NCI-H187 treated with DMSO at 0.1 percent for 48 hours (cell line): ENCODE results near the gene TENM4.

Source experiments
- DNase-seq: peaks from one replicate; lab custom pipeline; 2025; lab: John Stamatoyannopoulos, UW

TENM4 gene

DNA sequence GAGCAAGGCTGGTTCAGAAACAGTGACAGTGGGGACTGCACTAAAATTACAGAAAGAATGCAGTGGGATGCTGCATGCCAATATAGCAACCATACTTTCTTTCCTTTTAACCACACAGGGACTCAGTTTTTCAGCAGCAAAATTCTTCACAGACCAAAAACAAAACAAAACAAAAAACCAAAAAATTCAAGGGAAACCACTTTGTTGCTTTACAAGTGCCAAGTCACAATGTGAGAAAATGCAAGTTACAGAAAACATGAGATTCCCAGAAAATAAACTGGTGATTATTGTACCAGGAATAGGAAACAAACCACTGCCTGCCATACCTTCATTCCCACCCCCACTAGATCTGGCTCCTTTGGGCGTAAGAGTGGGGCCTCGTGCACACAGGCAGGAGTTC lies 52.6 kb downstream of the TENM4 start:
- DNase-seq: no peak

DNA sequence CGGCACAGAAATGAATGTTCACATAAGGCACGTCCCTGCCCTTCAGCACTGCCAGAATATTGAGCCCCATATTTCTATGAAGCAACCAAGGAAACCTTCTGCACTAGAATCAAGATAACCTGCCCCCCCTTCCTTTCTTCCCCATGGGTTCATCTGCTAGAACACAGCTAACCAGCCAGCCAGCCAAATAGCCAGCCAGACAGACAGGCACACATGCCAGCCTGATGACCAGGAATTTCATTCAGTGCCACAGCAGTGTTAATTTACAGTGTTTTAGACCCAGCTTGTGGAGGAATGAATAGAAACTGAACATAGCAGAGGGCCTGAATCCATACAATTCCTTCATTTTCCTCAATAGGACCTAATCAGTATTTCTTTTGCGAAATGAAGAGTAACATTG lies 57.0 kb downstream of the TENM4 start:
- no peak for DNase-seq

- no peak for DNase-seq
Observed at GRCh38 chr11:79382301-79383050, 58.4 kb downstream of the TENM4 start.

- no peak for DNase-seq
Observed at GRCh38 chr11:79381036-79381435, 59.8 kb downstream of the TENM4 start.

DNA sequence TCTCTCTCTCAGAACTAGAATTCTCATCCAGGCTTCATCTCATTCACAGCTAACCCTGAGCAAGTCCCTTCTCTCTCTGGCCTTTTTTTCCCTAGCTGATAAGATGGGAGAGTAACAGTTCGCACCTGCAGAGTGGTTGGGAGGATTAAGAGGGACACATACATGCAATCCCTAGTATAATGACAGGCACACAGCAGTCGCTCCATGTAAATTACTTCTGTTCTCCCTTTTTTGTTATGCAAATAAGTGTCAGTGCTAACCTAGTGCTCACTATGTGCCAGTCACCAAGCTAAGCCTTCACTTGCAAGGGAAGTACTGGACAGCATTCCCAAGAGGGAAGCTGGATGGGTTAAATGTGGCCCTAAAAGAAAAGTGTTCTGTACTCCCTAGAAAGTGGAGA lies 63.4 kb downstream of the TENM4 start:
- no peak for DNase-seq

DNA sequence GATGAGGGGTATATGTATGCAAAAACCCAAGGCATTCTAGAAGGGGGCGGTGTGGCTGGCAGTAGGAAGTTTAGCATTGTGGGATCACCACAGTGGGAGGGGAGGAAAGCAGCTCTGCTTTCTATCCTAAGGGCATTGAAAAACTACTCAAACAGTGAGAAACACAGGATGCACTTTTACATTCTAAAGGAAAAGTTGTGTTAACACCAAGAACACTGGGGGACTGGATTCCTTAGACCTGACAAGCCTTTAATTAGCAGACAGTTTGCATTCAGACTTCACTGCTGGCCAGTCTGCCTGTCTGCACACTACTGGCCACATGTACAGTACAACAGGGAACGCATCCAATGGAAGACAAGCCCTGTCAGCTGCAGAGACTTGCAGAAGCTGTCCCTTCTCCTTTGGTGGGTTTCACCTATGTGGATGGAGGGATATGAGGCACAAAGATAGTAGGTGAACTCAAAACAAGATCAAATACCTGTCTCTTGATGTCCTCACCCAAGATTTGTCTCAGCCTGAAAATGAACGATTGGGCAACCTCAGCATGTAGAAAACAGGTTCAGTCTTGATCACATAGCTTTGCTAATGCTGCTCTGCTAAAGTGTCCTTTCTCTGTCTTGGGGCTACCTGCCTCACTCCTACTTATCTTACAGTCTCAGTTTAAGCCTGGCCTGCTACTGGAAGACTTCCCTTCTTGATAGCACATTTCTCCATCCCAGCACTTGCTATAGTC lies 64.8 kb downstream of the TENM4 start:
- DNase-seq: no peak

DNA sequence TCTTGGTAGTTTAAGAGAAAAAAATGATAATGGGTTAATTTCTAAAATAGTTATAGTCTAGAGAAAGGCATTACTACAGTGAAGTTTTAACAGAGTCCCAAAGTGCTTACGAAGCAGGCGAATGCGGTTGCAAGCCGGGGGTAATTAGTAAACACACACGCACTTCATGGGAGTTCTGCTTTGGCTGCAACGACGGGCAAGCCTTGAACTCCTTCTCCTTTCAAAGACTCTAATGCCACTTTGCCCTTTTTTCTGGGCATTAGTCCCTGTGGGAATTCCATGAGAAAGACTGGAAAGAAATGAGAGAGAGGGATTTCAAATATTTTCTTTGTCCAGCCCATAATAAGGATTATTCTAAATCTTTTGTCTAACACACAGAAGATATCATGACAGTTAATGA lies 66.1 kb downstream of the TENM4 start:
- DNase-seq: no peak

DNA sequence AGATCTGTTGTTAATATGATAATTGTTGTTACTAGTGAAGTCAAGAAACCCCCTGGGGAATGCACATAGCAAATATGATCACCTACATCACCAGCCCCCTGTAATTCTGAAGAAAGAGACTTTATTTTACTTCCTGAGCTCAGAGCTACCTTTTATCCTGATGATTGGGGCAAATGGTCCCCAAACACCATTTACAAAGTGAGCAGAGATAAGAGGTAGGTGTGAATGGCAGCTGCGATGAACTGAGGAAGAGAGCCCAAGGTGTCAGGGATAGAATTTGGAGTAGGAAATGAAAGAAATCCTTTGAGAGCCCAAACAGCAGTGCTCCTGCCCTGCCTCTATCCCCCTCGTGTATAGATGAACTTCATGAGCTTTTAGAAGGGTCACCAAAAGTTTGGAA lies 69.1 kb downstream of the TENM4 start:
- DNase-seq: no peak

DNA sequence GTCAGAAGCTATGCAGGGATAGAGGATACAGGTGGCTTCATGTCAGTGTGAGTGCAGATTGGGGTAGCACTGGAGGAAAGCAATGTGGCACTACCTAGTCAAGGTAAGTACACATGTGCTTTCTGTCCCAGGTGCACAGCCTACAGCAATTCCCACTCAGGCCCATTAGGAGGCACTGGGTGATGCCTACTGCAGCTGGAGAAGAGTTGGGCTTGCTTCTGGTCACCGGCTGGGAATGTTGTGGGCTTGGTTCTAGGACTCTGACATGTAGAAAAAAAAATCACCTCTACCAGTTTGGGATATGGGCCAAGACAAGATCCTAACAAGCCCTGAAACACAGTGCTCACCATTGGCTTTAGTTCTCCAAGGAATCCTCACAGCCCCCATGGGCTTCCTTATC lies 69.7 kb downstream of the TENM4 start:
- DNase-seq: no peak

DNA sequence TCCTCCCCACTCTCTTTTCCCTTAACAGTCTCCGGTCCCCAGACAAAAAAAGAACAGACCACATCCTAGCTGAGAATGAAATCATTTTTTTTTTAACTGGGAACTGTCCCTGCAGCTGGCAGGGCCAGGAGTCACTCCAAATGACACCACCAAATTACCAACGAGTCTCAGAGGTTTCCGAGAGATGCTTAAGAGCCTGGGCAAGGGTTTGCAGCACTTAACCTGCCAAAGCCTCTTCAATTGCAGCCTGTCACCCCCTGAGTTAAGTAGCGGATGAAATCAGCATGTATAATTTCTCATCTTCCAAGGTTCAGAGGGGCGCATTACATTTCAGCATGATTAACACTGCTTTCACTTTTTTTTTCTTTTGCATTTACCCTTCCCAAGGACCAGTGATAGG lies 71.8 kb downstream of the TENM4 start:
- peak; percentile 51 for DNase-seq

DNA sequence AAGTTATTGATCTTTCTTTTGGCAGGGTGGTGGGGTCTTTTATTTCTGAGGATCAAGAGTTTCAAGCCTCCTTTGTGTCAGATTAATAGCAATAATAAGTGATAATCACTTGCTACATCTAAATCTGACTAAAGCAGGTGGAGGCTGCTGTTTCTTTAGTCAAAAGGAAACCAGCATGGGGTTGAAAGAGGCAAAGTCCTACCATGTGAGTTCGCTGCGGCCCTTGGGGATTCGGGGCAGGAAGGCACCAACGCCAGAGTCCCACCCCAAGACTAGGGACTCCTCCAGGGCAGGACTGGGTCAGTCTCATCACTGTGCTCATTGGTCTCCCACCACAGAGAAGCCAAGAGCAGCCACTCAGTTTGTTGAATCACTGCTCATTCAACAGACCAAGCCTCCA lies 73.0 kb downstream of the TENM4 start:
- no peak for DNase-seq

- DNase-seq: no peak
Observed at GRCh38 chr11:79366218-79366617, 74.6 kb downstream of the TENM4 start.

DNA sequence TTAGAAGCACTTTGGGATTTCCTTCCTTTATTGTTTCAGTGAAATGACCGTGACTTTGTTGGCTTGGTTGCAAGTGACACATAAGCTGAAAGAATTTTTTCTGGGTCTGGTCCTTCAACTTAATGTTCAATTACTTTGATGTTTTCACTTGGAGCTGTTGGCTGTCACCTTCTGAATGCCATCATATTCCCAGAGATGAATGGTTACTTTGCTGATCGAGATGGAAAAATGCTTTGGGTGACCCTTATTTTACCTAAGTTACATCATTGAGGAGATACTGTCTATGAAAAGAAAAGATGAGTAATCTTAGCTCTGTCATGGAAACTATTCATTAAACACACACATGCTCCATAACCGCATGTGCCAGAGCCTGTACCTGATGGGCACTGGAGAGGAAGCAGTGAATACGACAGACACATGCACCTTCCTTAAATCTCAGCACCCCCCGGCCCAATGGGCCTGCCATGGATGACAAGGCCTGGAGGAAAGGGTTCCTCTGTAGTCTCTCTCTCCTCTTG lies 76.9 kb downstream of the TENM4 start:
- DNase-seq: no peak

GRCh38 chr11:79363256-79363655 lies 77.6 kb downstream of the TENM4 start:
- DNase-seq: no peak

DNA sequence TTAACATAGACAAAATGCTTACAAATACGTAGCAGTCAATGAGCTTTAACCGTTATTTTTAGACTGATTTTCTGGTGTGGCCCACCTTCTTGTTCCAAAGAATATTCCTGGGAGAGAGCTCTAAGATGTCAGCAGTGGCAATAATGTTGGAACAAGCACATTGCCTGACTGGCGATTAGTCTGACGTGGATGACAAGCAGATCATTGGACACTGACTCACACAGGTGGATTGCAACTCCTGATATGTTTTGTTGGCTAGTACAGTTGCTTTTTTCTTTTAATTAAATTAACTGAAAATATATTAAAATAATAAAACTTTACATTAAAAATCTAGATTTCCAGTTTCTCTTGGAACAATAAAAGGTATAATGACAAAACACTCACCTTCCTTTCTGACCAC lies 78.0 kb downstream of the TENM4 start:
- DNase-seq: no peak

DNA sequence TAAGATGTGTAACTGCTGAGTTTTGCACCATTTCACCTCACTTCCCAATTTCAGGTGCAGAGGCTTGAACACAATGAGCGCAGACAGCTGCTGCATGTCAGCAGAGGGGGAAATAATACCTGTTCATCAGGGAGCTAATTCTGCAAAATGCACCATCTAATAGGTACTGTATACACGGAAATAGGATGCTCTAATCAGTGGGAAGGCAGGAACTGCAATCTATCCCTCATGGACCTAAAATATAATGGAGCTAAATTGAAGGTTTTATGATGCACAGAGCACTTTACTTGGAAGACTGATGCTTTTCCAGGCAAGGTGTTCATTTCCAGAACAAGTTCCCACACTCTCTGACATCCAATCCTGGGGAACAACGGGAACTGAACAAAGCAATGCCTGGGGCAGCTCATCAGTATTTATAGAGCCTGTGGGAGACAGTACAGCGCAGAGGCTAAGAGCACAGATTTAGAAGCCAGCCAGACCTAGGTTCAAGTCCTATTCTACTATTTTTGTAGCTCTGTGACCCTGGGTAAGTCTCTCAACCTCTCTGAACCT lies 78.5 kb downstream of the TENM4 start:
- no peak for DNase-seq

DNA sequence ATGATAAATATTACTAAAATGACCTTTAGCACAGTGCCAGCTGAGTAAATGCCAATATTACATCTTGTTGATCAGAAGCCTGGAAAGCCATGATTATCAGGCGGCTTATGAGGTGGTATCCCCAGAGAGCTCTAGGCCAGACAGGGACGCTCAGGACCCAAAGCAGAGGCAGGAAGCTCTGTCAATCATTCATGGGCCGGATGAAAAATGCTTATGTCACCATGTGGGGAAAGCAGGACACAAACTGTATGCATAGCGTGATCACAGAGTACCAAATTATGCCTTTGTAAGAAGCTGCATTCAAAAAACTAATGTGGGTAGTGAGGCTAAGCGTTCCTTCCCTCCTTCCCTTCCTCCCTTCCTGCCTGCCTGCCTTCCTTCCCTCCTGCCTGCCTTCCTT lies 82.6 kb downstream of the TENM4 start:
- DNase-seq: no peak

DNA sequence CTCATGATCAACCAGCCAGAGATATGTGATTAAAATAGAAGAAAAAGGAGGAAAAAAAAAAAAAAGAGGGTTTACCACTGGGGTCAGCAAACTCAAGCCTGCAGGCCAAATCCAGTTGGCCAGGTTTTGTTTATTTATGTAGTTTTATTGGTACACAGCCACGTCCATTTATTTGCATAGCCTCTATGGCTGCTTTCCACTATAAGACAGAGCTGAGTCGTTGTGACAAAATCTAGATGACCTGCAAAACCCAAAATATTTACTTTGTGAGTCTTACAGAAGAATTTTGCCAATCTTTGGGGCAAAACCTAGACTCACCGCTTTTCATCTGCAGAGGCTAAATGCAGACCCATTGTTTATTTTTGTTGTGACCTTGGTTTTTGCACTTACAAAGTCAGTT lies 87.1 kb downstream of the TENM4 start:
- DNase-seq: no peak

GRCh38 chr11:79352349-79352703 lies 88.5 kb downstream of the TENM4 start:
- no peak for DNase-seq

DNA sequence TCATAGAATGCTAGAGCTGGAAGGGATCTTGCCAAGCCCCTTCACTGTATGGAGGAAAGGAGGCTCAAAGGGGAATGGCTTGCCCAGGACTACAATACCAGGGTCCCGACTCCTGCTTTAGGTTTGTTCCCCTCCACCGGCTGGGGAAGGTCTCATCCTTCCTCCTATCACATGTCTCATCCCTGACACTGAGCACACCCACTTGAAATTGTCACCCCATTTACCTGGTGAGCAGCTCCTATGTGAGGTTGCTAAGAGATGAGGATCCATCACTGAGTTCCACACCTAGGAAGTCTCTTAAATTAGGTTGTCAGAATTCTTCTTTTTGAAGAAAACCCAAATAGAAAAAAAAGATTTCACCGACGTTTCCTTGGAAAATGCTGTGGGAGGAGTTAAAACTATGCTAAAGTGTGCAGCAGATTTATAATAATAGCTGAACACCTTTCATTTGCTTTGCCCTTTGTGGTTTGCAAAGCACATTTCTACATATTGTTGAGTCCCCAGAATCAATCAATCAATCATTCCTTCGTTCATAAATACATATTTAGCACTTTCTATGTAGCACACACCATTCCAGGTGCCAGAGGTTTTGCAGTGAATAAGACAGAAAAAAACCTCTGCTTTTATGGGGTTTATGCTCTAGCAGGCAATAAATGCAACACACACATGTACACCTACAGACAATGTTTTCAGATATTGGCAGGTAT lies 91.7 kb downstream of the TENM4 start:
- no peak for DNase-seq

DNA sequence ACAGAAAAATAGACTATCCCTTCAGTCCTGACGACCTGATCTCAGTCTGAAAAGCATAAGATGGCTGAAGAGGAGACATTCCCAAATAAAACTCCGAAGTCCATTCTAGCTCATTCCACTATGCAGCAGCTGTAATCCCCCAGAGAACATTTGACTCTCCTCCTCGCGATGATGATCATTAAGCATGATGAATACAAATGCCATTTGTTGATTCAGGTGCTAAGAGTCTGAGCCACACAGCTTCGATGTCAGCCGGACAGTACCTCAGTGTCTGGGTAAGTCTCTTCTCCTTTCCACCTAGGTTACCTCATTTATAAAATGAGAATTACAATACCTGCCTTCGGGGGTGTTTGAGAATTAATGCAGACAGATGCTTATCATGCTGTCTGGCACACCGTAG lies 94.8 kb downstream of the TENM4 start:
- no peak for DNase-seq

DNA sequence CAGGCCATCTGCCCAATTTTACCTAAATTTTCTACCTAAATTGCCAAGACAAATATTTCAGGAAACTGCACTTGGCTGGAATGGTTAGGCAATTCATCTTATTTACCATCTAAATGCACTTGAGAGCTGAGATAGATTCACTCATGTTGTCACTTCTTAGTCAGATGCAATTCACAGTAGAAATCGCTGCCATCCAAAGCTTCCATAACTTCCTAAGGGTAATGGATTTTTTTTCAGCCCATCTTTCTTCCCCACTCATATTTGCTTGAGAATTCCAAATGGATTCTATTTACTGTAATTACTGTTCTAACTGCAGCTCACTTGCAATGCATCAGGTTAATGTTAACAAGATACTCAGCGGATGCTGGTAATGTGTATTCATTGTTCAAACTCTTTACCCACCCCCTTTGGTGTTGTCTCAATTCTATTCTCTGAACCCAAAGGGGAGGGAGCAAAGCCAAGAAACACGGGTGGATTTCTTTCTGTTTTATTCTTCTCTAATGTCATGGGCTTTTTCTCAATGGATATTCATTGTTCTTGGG lies 96.0 kb downstream of the TENM4 start:
- DNase-seq: peak; percentile 37
